WTC11 (cell line): ENCODE results near the gene FAM76A. TPM values are rescaled to one million over a fixed set of nuclear protein-coding genes. Genes with fewer than 3 reads are reported as not detected.

Source experiments
- ATAC-seq: fragments of 200-7000 bp; cut with Tn5 transposase; 2 replicates; pipeline ENCODE4 v1.10.0; 2021; ENCODE audit warnings: mild to moderate bottlenecking, moderate library complexity
- CTCF ChIA-PET: fragments of 300-600 bp; sonication (Branson Sonifier 250); formaldehyde crosslinking; loops from one replicate; lab custom pipeline; 2021; ENCODE audit warnings: antibody characterized with exemption; lab: Charles Lee
- POLR2A ChIA-PET: fragments of 350-600 bp; sonication (Branson Sonifier 250); formaldehyde crosslinking; loops from one replicate; lab custom pipeline; 2021; ENCODE audit warnings: antibody characterized with exemption; lab: Charles Lee
- DNase-seq: peaks from one replicate; pipeline ENCODE4 v3.0.0; 2021; ENCODE audit warnings: low spot score
- H3K27ac Mint-ChIP-seq: 2 replicates; pipeline ENCODE4 v1.8.0; 2021; ENCODE audit warnings: mixed read lengths
- H3K27me3 Mint-ChIP-seq: 2 replicates; pipeline ENCODE4 v1.8.0; 2021; ENCODE audit warnings: low read depth, mild to moderate bottlenecking, moderate library complexity, mixed read lengths
- H3K36me3 Mint-ChIP-seq: 2 replicates; pipeline ENCODE4 v1.8.0; 2021; ENCODE audit warnings: mixed read lengths
- H3K4me1 Mint-ChIP-seq: 2 replicates; pipeline ENCODE4 v1.8.0; 2022; ENCODE audit warnings: mixed read lengths
- H3K4me3 Mint-ChIP-seq: 2 replicates; pipeline ENCODE4 v1.8.0; 2021; ENCODE audit warnings: mild to moderate bottlenecking, moderate library complexity, mixed read lengths
- H3K9me3 Mint-ChIP-seq: 2 replicates; pipeline ENCODE4 v1.8.0; 2021; ENCODE audit warnings: mixed read lengths
- CREM ChIP-seq: sonication (generic); formaldehyde crosslinking; IDR thresholded peaks from 2 replicates; pipeline ENCODE4 v1.8.1; 2022; ENCODE audit warnings: mild to moderate bottlenecking, missing genetic modification reagents, moderate library complexity
- ELF4 ChIP-seq: sonication (generic); formaldehyde crosslinking; IDR thresholded peaks from 2 replicates; pipeline ENCODE4 v1.8.1; 2022; ENCODE audit warnings: low read depth, mild to moderate bottlenecking, moderate library complexity, missing genetic modification reagents
- EMX1 ChIP-seq: fragments of 250-450 bp; sonication (Bioruptor Pico); IDR thresholded peaks from 2 replicates; pipeline ENCODE4 v1.8.0; 2021; ENCODE audit warnings: mild to moderate bottlenecking
- FOXP1 ChIP-seq: sonication (generic); formaldehyde crosslinking; IDR thresholded peaks from 2 replicates; pipeline ENCODE4 v1.8.0; 2022; ENCODE audit warnings: missing genetic modification reagents, mild to moderate bottlenecking, moderate library complexity, borderline replicate concordance
- FOXP4 ChIP-seq: sonication (generic); formaldehyde crosslinking; IDR thresholded peaks from 2 replicates; pipeline ENCODE4 v1.8.0; 2022; ENCODE audit warnings: mild to moderate bottlenecking, missing genetic modification reagents
- GTF2I ChIP-seq: fragments of 250-450 bp; sonication (Bioruptor Pico); conservative IDR thresholded peaks from 2 replicates; pipeline ENCODE4 v1.4.0; 2021; ENCODE audit warnings: mild to moderate bottlenecking
- MYBL2 ChIP-seq: sonication (generic); formaldehyde crosslinking; IDR thresholded peaks from 2 replicates; pipeline ENCODE4 v1.8.1; 2023; ENCODE audit warnings: mild to moderate bottlenecking, moderate library complexity, missing genetic modification reagents
- PRRX2 ChIP-seq: fragments of 250-450 bp; sonication (Bioruptor Pico); IDR thresholded peaks from 2 replicates; pipeline ENCODE4 v1.8.0; 2021; ENCODE audit warnings: mild to moderate bottlenecking
- RELA ChIP-seq: sonication (generic); formaldehyde crosslinking; IDR thresholded peaks from 2 replicates; pipeline ENCODE4 v1.8.1; 2022; ENCODE audit warnings: missing genetic modification reagents, mild to moderate bottlenecking, borderline replicate concordance
- SMAD3 ChIP-seq: sonication (generic); formaldehyde crosslinking; IDR thresholded peaks from 2 replicates; pipeline ENCODE4 v1.8.0; 2022; ENCODE audit warnings: missing genetic modification reagents, mild to moderate bottlenecking, borderline replicate concordance
- TP53 ChIP-seq: sonication (generic); formaldehyde crosslinking; IDR thresholded peaks from 2 replicates; pipeline ENCODE4 v1.8.1; 2023; ENCODE audit warnings: mild to moderate bottlenecking, missing genetic modification reagents
- ZNF219 ChIP-seq: sonication (generic); formaldehyde crosslinking; IDR thresholded peaks from 2 replicates; pipeline ENCODE4 v1.8.0; 2023; ENCODE audit warnings: missing genetic modification reagents, mild to moderate bottlenecking, borderline replicate concordance
- ZNF263 ChIP-seq: sonication (generic); formaldehyde crosslinking; IDR thresholded peaks from 2 replicates; pipeline ENCODE4 v1.8.1; 2022; ENCODE audit warnings: low read depth, mild to moderate bottlenecking, moderate library complexity, missing genetic modification reagents
- ZNF423 ChIP-seq: fragments of 250-450 bp; sonication (Bioruptor Pico); IDR thresholded peaks from 2 replicates; pipeline ENCODE4 v2.1.2; 2022; ENCODE audit warnings: mild to moderate bottlenecking, moderate library complexity
- total RNA-seq: library from RNA; stranded (reverse); gene quantifications from 3 replicates; pipeline ENCODE4 v1.2.3, GENCODE V29; 2021
- TF ChIP-seq, protein P1 (sequence below): fragments of 200-600 bp; IDR thresholded peaks from 2 replicates; pipeline ENCODE4 v1.8.0; 2022; ENCODE audit warnings: antibody characterized with exemption
- TF ChIP-seq, protein P2 (sequence below): sonication (generic); formaldehyde crosslinking; conservative IDR thresholded peaks from 2 replicates; pipeline ENCODE4 v1.8.1; 2022; ENCODE audit warnings: mild to moderate bottlenecking, missing genetic modification reagents
- TF ChIP-seq, protein P3 (sequence below): sonication (generic); formaldehyde crosslinking; conservative IDR thresholded peaks from 2 replicates; pipeline ENCODE4 v1.8.1; 2023; ENCODE audit warnings: mild to moderate bottlenecking, low read depth, missing genetic modification reagents, moderate library complexity
- TF ChIP-seq, protein P4 (sequence below): fragments of 250-450 bp; sonication (Bioruptor Pico); IDR thresholded peaks from 2 replicates; pipeline ENCODE4 v1.9.0; 2021; ENCODE audit warnings: mild to moderate bottlenecking

Gene FAM76A
- total RNA-seq, 1 experiment from 2014 or later, result 14.5 TPM

DNA sequence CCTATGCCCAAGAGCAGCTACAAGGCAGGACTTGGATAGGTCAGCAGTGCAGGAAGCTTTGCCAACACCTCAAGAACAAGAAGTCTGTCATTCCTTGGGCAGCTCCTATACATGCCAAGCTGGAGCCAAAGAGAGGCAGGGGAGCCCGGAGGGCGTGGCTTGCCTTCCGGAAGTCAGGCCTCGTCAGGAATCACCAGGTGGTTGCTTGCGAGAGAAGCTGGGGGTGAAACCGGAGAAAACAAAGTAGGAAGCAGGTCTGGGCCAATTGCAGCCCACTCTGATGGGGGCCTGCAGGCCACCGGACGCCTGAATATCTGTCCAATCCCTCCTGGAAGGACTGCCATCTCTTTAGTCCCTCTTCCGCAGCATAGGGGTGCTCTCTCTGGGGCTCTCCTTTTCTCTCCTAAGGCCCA lies 794 bp upstream of the FAM76A start:
- peaks cover 3% of the 10 kb centered on the region; the same call in 1 of the 2 replicates for H3K36me3 Mint-ChIP-seq
- no peak for TF ChIP-seq ZNF219 (CRISPR knock-in tag)
- TF ChIP-seq SMAD3, result 0 out of 2 replicates have a peak, but pooled peaks have one; percentile 13
- TF ChIP-seq, protein P1, sequence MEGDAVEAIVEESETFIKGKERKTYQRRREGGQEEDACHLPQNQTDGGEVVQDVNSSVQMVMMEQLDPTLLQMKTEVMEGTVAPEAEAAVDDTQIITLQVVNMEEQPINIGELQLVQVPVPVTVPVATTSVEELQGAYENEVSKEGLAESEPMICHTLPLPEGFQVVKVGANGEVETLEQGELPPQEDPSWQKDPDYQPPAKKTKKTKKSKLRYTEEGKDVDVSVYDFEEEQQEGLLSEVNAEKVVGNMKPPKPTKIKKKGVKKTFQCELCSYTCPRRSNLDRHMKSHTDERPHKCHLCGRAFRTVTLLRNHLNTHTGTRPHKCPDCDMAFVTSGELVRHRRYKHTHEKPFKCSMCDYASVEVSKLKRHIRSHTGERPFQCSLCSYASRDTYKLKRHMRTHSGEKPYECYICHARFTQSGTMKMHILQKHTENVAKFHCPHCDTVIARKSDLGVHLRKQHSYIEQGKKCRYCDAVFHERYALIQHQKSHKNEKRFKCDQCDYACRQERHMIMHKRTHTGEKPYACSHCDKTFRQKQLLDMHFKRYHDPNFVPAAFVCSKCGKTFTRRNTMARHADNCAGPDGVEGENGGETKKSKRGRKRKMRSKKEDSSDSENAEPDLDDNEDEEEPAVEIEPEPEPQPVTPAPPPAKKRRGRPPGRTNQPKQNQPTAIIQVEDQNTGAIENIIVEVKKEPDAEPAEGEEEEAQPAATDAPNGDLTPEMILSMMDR, result no peak
- ATAC-seq (peak; percentile 0; the same call in 1 of the 2 replicates), DNase-seq (peak; percentile 58)
- peak overlapping the region; percentile 63 for H3K4me3 Mint-ChIP-seq
- POLR2A ChIA-PET, result interaction anchor here (0.9 to 2.2 kb wide), 9 partner anchors 8 to 364 kb away, joined by 3 to 20 read pairs (median 4); partner anchors contain the start of genes AHDC1, EYA3, IFI6 and PPP1R8
- H3K4me1 Mint-ChIP-seq, result peaks cover 8% of the 10 kb centered on the region
- no peaks in the 10 kb centered on the region for H3K9me3 Mint-ChIP-seq
- H3K27ac Mint-ChIP-seq, result peak overlapping the region; percentile 90
- H3K27me3 Mint-ChIP-seq, result peaks cover 11% of the 10 kb centered on the region
- CTCF ChIA-PET, result interaction anchor here (0.5 to 5.1 kb wide), 41 partner anchors 12 to 936 kb away, joined by 3 to 83 read pairs (median 4); partner anchors contain the start of genes IFI6, PPP1R8 and STX12

- CTCF ChIA-PET, result interaction anchor here (0.9 to 5.1 kb wide), 28 partner anchors 13 to 357 kb away, joined by 3 to 83 read pairs (median 4); partner anchors contain the start of genes IFI6, PPP1R8 and STX12
- peaks cover 6% of the 10 kb centered on the region; the same call in 1 of the 2 replicates for H3K36me3 Mint-ChIP-seq
- H3K4me3 Mint-ChIP-seq, result peak overlapping the region; percentile 84
- TF ChIP-seq FOXP1 (no peak), FOXP4 (CRISPR knock-in tag) (no peak), ZNF423 (CRISPR knock-in tag) (peak; percentile 29; the same call in 1 of the 2 replicates), RELA (CRISPR knock-in tag) (0 out of 2 replicates have a peak, but pooled peaks have one; percentile 33)
- TF ChIP-seq, all 79 proteins: peak for 2
- H3K9me3 Mint-ChIP-seq, result no peaks in the 10 kb centered on the region
- POLR2A ChIA-PET, result interaction anchor here (1.0 to 2.2 kb wide), 7 partner anchors 9 to 209 kb away, joined by 3 to 20 read pairs (median 4); partner anchors contain the start of genes AHDC1, PPP1R8, SMPDL3B and STX12
- peak; percentile 61 for DNase-seq
- H3K27ac Mint-ChIP-seq, result peak overlapping the region; percentile 70; the same call in 1 of the 2 replicates
- H3K4me1 Mint-ChIP-seq, result peaks cover 8% of the 10 kb centered on the region
- peaks cover 11% of the 10 kb centered on the region for H3K27me3 Mint-ChIP-seq
- ATAC-seq, result peak; percentile 2
Measured at GRCh38 chr1:27726173-27727044, 648 bp downstream of the FAM76A start.

GRCh38 chr1:27727126-27727525 lies 1.4 kb downstream of the FAM76A start:
- Mint-ChIP-seq H3K4me3 (peak overlapping the region; percentile 84), H3K27me3 (peaks cover 11% of the 10 kb centered on the region), H3K9me3 (no peaks in the 10 kb centered on the region), H3K36me3 (peaks cover 6% of the 10 kb centered on the region; the same call in 1 of the 2 replicates), H3K4me1 (peaks cover 8% of the 10 kb centered on the region), H3K27ac (no peak overlapping the region)
- CTCF ChIA-PET, result interaction anchor here (1.2 kb wide), 1 partner anchor 46 kb away, joined by 3 read pairs; the partner anchor contains the start of gene STX12
- no peak for DNase-seq
- ATAC-seq, result no peak
- POLR2A ChIA-PET, result no interaction called here
- TF ChIP-seq EMX1 (CRISPR knock-in tag), result no peak
- TF ChIP-seq, protein P2, sequence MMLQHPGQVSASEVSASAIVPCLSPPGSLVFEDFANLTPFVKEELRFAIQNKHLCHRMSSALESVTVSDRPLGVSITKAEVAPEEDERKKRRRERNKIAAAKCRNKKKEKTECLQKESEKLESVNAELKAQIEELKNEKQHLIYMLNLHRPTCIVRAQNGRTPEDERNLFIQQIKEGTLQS (CRISPR knock-in tag), result no peak
- TF ChIP-seq, protein P3, sequence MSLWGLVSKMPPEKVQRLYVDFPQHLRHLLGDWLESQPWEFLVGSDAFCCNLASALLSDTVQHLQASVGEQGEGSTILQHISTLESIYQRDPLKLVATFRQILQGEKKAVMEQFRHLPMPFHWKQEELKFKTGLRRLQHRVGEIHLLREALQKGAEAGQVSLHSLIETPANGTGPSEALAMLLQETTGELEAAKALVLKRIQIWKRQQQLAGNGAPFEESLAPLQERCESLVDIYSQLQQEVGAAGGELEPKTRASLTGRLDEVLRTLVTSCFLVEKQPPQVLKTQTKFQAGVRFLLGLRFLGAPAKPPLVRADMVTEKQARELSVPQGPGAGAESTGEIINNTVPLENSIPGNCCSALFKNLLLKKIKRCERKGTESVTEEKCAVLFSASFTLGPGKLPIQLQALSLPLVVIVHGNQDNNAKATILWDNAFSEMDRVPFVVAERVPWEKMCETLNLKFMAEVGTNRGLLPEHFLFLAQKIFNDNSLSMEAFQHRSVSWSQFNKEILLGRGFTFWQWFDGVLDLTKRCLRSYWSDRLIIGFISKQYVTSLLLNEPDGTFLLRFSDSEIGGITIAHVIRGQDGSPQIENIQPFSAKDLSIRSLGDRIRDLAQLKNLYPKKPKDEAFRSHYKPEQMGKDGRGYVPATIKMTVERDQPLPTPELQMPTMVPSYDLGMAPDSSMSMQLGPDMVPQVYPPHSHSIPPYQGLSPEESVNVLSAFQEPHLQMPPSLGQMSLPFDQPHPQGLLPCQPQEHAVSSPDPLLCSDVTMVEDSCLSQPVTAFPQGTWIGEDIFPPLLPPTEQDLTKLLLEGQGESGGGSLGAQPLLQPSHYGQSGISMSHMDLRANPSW (CRISPR knock-in tag), result no peak
- TF ChIP-seq PRRX2 (CRISPR knock-in tag), result no peak
- TF ChIP-seq MYBL2 (CRISPR knock-in tag), result no peak
- TF ChIP-seq TP53 (CRISPR knock-in tag), result no peak
- no peak for TF ChIP-seq GTF2I (CRISPR knock-in tag)
- TF ChIP-seq CREM (CRISPR knock-in tag), result no peak
- no peak for TF ChIP-seq ZNF219 (CRISPR knock-in tag)
- no peak for TF ChIP-seq ELF4
- no peak for TF ChIP-seq ZNF263
- TF ChIP-seq, protein P4, sequence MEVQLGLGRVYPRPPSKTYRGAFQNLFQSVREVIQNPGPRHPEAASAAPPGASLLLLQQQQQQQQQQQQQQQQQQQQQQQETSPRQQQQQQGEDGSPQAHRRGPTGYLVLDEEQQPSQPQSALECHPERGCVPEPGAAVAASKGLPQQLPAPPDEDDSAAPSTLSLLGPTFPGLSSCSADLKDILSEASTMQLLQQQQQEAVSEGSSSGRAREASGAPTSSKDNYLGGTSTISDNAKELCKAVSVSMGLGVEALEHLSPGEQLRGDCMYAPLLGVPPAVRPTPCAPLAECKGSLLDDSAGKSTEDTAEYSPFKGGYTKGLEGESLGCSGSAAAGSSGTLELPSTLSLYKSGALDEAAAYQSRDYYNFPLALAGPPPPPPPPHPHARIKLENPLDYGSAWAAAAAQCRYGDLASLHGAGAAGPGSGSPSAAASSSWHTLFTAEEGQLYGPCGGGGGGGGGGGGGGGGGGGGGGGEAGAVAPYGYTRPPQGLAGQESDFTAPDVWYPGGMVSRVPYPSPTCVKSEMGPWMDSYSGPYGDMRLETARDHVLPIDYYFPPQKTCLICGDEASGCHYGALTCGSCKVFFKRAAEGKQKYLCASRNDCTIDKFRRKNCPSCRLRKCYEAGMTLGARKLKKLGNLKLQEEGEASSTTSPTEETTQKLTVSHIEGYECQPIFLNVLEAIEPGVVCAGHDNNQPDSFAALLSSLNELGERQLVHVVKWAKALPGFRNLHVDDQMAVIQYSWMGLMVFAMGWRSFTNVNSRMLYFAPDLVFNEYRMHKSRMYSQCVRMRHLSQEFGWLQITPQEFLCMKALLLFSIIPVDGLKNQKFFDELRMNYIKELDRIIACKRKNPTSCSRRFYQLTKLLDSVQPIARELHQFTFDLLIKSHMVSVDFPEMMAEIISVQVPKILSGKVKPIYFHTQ (CRISPR knock-in tag), result no peak
- no peak for TF ChIP-seq ZNF423 (CRISPR knock-in tag)
